Hematopoietic multipotent progenitor cell treated with erythropoietin and hydrocortisone succinate and interleukin-3 and kit ligand, for 6 days (in vitro differentiated cells): ENCODE data around the gene EIF4E2.

Experiments used
- DNase-seq: peaks from one replicate; pipeline ENCODE4 v3.0.0-alpha.2; 2015

EIF4E2 gene

GRCh38 chr2:232539298-232540231, 10.9 kb upstream of the EIF4E2 start, which contains the start of gene CHRNG:
Gene CHRNG (plus strand): TSS chr2:232539692. CDS start chr2:232539748, 56 bp downstream.
- no peak for DNase-seq

DNA sequence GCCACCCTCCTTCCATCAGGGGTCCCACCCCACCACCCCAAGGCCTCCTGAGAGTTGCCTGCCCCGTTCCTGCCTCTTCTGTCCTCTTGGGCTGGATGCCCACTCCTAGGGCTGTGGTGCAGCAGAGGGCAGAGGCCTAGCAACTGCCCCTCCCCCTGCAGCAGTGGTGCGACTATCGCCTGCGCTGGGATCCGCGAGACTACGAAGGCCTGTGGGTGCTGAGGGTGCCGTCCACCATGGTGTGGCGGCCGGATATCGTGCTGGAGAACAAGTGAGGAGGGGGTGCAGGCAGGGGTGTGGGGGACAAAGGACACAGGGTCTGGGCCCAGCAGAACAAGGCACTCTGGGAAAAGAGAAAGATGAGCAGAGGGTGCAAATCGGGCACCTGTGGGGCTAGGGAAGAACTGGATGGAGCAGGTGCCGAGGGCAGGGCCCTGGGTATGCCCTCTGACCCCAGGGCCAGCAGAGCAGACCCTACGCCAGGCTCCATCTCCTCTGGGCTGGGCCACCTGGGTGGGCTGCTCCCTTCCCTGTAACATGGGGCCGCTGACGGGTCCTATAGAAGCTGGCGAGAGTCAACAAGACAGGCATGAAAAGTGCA, 9.9 kb upstream of the EIF4E2 start:
- DNase-seq, result no peak

GRCh38 chr2:232541195-232541960, 9.1 kb upstream of the EIF4E2 start:
- DNase-seq, result peak; percentile 78

DNA sequence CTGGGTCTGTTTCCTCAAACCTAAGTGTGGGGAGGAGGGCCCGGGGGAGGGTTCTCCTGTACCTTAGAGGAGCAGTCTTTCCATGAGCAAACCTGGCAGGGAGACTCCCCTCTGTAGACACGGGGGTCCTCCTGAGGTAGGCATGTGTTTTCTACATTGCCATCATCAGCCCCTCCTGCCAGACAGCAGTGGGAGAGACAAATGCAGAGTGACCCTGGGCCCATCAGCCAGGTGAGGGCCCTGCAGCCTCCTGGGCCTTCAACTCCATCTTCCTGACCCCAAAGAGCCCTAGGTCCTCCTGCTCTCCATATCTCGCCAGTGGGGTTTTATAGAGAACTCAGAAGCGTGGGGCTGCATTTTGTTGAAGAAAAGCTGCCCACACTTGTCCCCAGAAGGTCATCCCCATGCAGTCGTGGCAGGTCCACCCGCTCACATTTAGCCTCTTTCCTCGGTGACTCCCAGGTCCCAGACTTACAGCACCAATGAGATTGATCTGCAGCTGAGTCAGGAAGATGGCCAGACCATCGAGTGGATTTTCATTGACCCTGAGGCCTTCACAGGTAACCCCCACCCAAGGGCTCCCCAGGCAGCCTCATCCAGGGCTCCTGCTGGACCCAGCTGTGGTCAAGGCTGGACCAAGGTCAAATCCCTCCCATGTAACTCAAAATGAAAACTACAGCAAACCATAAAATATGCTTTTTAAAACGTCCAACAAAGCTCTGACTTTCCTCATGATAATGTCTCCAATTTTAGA, 8.4 kb upstream of the EIF4E2 start:
- no peak for DNase-seq

GRCh38 chr2:232542715-232543467, 7.6 kb upstream of the EIF4E2 start:
- DNase-seq, result no peak

DNA sequence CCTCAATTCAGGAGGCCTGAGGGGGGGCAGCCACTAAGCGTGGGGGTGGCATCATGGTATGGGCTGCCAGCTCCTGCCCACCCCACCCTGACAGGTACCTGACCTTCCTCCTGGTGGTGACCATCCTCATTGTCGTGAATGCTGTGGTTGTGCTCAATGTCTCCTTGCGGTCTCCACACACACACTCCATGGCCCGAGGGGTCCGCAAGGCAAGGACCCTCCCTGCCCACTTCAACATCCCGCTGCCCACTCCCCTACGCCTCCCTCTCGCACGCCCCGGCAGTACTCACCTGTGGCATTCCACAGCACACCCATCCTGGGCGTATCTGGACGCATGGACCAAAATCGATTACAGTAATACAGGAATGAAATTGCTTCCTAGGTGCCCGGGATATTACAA, 7.0 kb upstream of the EIF4E2 start:
- DNase-seq, result no peak

DNA sequence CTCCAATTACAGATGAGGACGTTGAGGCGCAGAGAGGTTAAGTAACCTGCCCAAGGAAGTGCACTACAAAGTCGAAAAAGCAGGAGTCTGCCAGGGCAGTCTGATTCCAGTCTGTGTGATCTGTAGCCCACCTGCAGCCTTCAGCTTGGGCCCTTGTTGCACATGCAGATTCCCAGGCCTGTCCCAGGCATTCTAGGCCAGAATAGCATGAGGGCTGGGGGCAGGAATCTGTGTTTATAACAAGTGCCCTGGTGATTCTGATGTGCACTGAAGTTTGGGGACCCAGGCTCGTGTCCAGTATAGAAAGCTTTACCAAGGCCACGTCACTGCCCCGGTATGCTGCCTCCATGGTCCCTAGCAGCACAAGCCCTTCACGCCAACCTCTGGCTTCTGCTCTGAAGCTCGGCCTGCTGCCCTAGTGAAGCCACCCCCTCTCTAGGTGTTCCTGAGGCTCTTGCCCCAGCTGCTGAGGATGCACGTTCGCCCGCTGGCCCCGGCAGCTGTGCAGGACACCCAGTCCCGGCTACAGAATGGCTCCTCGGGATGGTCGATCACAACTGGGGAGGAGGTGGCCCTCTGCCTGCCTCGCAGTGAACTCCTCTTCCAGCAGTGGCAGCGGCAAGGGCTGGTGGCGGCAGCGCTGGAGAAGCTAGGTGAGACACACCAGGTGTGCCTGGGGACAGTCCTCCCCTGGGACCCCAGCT, 6.4 kb upstream of the EIF4E2 start:
- DNase-seq, result no peak

GRCh38 chr2:232544674-232545073, 5.8 kb upstream of the EIF4E2 start:
- DNase-seq, result no peak

GRCh38 chr2:232545511-232546375, 4.7 kb upstream of the EIF4E2 start:
- DNase-seq, result no peak

DNA sequence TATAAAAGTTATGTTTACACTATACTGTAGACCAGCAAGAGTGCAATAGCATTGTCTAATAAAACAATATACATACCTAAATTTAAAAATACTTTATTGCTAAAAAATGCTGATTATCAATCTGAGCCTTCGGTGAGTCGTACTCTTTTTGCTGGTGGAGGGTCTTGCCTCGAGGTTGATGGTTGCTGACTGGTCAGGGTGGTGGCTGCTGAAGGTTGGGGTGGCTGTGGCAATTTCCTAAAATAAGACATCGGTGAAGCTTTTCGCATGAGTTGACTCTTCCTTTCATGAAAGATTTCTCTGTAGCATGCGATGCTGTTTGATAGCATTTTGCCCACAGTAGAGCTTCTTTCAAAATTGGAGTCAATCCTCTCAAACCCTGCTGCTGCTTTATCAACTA, 2.5 kb upstream of the EIF4E2 start:
- no peak for DNase-seq

- peak; percentile 71 for DNase-seq
These were observed 685 bp upstream of the EIF4E2 start for GRCh38 chr2:232549655-232550353.

- DNase-seq, result peak; percentile 49
These were observed 755 bp downstream of the EIF4E2 start for GRCh38 chr2:232551250-232551638.

DNA sequence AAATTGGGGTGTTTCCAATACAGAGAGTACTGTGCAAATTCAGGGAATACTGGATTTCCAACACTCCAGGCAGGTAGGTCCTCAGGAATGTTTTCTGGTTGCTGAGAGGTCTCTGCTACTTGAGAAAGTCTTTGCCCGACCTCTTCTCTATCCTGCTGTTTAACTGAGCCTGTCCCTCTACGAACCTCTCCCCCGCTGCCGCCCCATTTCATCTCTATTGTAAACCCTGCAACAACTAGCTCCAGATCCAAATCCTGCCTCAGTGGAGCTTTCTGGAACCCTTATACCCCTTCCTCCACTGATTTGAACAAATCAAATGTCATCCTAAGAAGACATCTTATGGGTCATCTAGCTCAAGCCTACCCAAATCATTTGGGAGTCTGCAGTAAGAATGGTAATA, 1.3 kb downstream of the EIF4E2 start:
- no peak for DNase-seq

DNA sequence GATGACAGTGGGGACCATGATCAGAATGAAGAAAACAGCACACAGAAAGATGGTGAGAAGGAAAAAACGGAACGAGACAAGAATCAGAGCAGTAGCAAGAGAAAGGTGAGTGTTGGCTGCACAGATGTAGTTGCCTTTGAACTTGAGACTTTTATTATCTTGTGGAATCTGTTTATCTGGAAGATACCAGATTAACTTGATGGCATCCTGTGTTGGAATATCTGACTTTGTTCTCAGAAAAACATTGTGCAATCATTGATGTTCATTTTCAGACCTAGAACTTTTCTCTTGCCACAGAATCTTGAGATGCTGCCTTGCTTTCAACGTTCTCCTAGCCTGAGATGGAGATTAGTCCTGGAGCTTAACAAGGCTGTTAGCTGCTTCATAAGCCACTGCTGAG, 5.9 kb downstream of the EIF4E2 start:
- no peak for DNase-seq

- DNase-seq, result no peak
These were observed 12.1 kb downstream of the EIF4E2 start for GRCh38 chr2:232562515-232563151.

- DNase-seq, result no peak
These were observed 13.1 kb downstream of the EIF4E2 start for GRCh38 chr2:232563580-232563979.

DNA sequence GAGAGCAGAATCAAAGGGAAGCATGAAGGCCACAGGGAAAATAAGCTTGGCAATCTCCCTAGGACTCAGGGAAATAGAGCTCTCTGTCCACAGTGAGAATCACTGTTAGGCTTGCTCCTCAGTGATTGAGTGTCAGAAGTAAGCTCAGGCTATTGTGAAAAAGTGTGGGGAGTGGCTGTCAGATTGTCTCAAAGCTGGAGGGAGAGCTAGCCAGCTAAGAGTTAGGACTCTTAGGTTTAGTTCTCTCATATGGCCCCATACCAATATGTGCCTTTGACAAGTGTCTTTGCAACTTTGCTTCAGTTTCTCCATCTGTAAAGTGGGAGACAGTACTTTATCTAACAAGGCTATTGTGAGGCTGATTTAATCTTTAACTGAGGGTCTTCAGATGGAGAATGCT, 17.2 kb downstream of the EIF4E2 start:
- peak; percentile 53 for DNase-seq

DNA sequence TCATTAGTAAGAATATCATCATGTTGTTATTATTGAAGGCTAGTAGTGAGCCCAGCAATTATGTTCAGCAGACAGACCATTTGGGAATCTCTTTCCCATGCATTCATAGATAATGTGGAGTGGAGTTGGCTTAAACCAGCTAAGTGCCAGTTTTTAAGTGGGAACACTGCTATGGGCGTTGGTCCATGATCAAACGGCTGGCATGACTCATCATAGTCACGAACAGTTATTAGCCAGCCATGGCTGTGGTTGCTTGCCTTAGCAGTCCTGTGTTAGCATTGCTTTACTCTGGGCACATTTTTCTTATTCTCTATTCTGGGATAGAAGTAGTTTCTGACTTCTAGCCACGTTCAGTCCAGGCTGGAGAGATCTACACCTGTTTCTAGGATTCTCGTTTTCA, 17.7 kb downstream of the EIF4E2 start:
- peak; percentile 91 for DNase-seq

- no peak for DNase-seq
These were observed 19.1 kb downstream of the EIF4E2 start for GRCh38 chr2:232569541-232569940.
